Esophagus squamous epithelium (tissue), 4 donors: Measurements from ENCODE around the gene CD300LG.

Experiments used
- POLR2A ChIP-seq, 4 donors: fragments of 450-650 bp; IDR thresholded peaks; one replicate each; pipeline ENCODE4 v1.6.1; 2017; ENCODE audit warnings: antibody characterized with exemption in 4 of 4, mild to moderate bottlenecking in 4 of 4, moderate library complexity in 3 of 4
- TF ChIP-seq, protein P1 (sequence below), 6 experiments: fragments of 450-650 bp in 4 of 6; fragments of 200-600 bp in 2 of 6; sonication (generic) in 2 of 6; IDR thresholded peaks; one replicate each; pipeline ENCODE4 v1.5.1; 2016 to 2019; ENCODE audit warnings: antibody characterized with exemption in 6 of 6, mild to moderate bottlenecking in 4 of 6, moderate library complexity in 4 of 6

DNA sequence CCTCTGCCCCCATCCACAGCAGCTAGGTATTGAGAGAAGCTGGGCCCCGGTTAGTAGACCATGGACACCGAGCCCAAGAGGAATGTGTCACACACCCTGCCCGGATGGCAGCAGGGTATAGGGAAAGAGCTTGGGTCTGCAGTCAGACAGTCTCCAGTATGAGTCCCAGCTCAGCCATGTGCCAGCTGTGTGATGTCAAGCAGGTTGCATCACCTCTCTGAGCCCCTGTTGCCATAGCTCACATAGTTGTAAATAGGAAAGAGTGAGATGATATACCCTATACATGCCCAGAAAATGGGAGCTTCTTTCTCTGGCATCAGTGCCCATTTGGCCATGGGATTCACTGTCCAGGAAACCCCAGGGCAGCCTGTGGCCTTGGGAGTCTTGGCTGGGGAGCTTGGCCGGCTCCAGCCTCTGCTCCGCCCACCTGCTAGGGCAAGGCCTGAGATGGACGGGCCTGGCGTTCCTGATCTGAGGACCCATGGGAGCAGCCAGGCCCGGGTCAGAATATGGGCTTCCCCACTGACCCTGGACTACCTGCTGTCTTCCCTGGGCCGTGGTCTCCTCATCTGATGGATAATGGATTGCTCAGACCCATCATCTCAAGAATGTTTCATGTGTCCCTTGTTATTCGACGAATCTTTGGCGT, 13.2 kb downstream of the CD300LG start:
- no peak for TF ChIP-seq POLR2A (IDR thresholded peaks at IDR 0.05)
- TF ChIP-seq, protein P1, sequence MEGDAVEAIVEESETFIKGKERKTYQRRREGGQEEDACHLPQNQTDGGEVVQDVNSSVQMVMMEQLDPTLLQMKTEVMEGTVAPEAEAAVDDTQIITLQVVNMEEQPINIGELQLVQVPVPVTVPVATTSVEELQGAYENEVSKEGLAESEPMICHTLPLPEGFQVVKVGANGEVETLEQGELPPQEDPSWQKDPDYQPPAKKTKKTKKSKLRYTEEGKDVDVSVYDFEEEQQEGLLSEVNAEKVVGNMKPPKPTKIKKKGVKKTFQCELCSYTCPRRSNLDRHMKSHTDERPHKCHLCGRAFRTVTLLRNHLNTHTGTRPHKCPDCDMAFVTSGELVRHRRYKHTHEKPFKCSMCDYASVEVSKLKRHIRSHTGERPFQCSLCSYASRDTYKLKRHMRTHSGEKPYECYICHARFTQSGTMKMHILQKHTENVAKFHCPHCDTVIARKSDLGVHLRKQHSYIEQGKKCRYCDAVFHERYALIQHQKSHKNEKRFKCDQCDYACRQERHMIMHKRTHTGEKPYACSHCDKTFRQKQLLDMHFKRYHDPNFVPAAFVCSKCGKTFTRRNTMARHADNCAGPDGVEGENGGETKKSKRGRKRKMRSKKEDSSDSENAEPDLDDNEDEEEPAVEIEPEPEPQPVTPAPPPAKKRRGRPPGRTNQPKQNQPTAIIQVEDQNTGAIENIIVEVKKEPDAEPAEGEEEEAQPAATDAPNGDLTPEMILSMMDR (IDR thresholded peaks at IDR 0.05): no peak
